GM18519 (cell line): ENCODE results near the gene TXLNA.

Source experiments
- ATAC-seq: cut with Tn5 transposase; IDR thresholded peaks from one replicate; pipeline ENCODE4 v1.9.1; 2021; ENCODE audit warnings: mild to moderate bottlenecking, moderate library complexity; ENCODE audit not compliant: unreplicated experiment, low FRiP score

The TXLNA gene

GRCh38 chr1:32208469-32208868 is 29.0 kb downstream of the TXLNA start:
- no peak for ATAC-seq

DNA sequence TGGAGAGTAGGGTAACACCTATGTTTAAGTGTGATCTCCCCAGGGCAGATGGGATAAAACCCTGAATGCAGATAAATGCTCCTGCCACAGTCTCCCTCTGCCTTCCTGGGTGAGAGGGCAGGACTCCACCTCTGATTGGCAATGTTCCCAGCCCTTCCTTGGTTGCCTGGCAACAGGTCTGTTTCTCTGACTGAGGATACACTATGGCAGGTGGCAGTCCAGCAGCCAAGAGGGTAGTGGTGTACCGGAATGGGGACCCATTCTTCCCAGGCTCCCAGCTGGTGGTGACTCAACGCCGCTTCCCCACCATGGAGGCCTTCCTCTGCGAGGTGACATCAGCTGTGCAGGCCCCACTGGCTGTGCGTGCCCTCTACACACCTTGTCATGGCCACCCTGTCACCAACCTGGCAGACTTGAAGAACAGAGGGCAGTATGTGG is 29.4 kb downstream of the TXLNA start, which contains the start of gene DCDC2B:
DCDC2B (plus strand) TSS at position 199 of the 438 bp plus-strand sequence; CDS start at position 204, 5 bp downstream.
- ATAC-seq: no peak

- ATAC-seq: no peak
These were observed 36.4 kb downstream of the TXLNA start for GRCh38 chr1:32215629-32216480.

DNA sequence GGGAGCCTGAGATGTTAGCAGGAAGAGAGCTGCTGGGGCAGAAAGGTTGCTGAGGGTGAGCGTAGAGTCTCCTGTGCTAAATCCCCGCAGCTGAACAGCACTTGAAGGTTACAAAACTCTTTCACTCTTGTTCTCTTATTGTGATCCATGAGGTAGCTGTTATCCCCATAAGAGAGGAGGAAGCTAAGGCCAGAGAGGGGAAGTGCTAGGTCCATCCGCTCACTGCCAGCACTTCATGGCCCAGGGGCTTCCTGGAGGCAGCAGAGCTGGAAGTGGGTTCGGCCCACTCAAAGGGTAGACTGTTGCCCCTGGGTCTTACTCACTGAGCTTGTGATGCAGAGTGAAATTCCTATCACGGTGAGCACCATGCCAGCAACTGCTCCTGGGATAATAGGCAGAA is 37.1 kb downstream of the TXLNA start:
- ATAC-seq: no peak

DNA sequence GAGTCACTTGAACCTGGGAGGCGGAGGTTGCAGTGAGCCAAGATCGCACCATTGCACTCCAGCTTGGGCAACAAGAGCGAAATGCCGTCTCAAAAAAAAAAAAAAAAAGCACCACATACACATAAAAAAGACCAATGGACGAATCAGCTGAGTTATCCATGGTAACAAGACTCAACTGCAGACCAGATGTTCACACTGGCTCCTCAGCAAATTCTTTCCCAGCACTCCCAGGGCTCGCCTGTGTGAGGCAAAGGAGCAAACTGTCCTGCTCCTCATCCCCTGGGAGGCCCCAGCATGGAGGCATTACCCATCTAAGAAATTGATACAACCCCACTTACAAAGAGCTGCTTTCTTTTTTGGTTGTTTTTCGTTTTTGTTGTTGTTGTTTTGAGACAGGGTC is 39.5 kb downstream of the TXLNA start:
- ATAC-seq: no peak

DNA sequence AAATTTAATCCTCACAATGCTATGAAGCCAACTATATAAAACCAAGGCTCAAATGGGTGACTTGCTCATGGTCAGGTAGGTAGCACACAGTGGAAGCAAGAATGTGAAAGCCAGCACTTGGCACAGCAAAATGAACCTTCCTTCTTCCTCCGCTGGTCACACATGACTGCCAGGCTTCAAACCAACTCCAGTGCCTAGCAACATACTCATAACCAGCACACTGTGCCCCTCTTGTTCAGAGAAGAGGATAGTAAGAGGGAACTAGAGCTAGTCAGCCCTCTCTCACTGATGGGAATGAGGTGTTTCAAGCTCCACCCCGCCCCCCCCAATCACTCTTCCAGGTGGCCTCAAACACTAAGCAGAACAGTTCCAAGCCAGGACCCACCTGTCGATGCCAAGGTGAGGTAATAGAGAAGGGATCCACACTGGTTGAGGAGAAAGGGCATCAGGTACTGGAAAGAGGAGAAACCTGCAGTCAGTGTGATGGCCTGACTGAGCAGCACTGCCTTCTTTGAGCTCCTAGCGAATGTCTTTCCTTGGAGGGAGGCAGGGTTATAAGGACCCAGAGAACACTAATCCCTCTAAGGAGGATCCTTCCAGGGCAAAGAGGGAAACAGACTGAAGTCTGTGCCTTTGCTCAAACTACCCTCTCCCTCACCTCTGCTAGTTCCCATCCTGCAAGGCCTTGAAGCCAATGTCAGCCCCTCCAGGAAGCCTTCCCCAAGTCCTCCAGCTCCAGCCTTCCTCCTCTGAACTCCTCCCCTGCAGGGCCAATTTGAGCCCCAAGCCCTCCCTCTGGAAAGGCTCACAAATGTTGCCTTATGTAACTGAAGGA is 41.5 kb downstream of the TXLNA start:
- no peak for ATAC-seq

DNA sequence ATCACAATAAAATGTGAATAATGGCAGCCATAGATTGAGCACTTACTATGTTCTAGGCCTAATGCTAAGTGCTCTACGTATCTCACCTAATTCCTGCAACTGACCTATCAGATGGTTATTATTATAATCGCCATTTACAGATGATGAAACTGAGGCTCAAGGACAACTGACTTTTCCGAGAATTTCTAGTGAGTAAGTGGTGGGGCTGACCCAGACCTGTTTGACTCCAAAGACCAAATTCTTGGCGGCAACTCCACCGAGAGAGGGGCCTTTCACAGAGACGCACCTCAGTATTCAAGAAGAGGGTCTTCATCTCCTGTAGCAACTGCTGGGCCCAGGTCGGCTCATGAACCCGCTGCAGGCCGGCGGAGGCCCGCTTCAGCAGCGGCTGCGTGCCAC is 42.1 kb downstream of the TXLNA start:
- ATAC-seq: no peak

GRCh38 chr1:32221980-32222755 is 42.7 kb downstream of the TXLNA start, which contains the start of the genes EIF3I and TMEM234:
EIF3I (plus strand) TSS chr1:32222407; CDS start chr1:32222442, 35 bp downstream.
TMEM234 (minus strand) TSS chr1:32222353; CDS start chr1:32222322, 31 bp downstream.
- ATAC-seq: peak; percentile 77

GRCh38 chr1:32223683-32224082 is 44.2 kb downstream of the TXLNA start:
- no peak for ATAC-seq

DNA sequence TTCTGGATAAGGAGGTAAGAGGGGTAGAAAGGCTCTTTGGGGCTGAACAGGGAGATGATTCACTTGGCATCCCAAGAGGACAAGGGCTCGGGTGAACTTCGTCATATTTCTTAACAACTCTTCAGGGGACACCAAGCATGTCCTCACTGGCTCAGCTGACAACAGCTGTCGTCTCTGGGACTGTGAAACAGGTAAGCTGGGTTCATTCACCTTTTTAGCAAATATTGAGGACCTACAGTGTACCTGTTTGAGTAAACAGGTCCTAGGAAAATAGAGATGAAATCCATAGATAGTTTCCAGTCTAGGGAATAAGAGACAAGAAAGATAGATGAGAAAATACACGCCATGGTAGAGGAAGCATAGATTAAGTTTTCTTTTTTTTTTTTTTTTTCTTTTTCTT is 44.8 kb downstream of the TXLNA start:
- no peak for ATAC-seq

- no peak for ATAC-seq
These were observed 49.3 kb downstream of the TXLNA start for GRCh38 chr1:32228771-32229170.

GRCh38 chr1:32231843-32232432 is 52.5 kb downstream of the TXLNA start:
- ATAC-seq: no peak

- no peak for ATAC-seq
These were observed 53.3 kb downstream of the TXLNA start for GRCh38 chr1:32232558-32233304.

DNA sequence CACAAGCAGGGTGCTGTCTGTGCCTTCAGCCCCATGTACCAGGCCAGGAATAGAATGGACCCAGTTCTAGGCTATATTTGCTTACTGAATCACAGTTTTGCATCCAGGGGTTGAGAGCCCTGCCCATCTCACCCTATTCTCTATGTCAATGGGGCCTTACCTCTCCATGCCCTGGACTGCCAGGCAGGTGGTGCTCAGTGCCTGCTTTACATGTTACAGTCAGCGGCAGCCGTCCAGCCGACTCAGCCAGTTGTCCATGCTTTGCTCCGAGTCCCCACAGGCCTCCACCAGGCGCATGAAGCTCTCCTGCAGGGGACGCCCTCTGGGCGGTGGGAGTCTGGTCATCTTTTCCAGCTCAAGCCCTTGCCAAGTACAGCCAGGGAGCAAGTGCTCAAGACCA is 55.3 kb downstream of the TXLNA start:
- ATAC-seq: no peak

DNA sequence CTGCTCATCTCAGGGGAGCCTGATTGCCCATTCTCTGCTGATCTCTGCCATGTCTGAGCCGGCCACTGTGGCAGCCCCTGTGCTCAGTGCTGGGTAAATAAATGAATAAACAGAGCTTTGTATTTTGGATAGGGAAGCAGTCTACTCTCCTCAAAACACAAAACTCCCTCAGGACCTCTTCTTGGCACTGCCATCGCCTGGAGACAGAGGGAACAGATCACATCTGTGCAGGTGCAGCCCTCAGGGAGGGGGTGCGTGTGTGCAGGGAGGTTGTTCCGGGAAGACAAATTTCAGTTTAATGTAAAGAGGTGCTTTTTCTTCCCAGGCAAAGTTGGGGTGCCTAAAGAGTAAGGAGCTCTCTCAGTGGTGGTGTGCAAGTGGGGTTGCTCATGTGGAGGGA is 59.9 kb downstream of the TXLNA start:
- no peak for ATAC-seq

DNA sequence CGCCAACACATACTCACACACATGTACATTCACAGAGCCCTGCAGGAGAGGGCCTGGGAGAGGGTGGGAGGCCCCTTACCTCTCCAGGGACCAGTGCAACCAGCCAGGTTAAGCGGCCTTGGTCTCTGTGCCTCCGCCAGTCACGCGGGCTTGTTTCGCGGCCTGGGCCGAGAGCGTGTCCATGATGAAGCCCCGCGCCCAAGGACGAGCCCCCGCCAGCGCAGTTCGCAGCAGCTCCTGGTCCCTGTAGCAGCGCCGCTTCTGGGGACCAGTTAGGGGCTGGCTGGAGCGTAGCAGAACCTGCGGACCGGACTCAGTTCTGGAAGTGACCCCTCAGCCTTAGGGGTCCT is 60.3 kb downstream of the TXLNA start:
- no peak for ATAC-seq

GRCh38 chr1:32240140-32240951 is 60.9 kb downstream of the TXLNA start:
- no peak for ATAC-seq

GRCh38 chr1:32241001-32241763 is 61.7 kb downstream of the TXLNA start:
- ATAC-seq: no peak
